Fibroblast of skin of abdomen (primary cell): ENCODE data around the gene ADAMTS16.

ENCODE experiments used
- DNase-seq: peaks from one replicate; pipeline ENCODE4 v3.0.0-alpha.2; 2013

The ADAMTS16 gene

DNA sequence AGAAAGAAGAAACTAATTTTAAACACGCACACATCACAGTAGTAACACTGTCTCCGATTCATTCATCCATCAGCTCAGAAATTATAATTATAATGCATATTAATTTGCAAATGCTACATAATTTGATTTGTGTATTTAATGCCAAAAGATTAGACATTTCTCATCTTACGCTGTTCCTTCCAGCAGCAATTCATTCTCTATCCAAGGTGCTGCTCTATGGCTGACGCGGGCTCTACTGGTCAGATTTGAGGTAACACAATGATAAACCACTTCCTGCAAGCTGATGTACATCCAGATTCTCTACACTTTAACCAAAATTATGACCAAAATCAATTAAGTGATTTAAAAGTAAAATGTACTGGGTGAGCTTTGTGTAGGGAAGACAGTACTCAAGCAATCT, 204.5 kb downstream of the ADAMTS16 start:
- no peak for DNase-seq

DNA sequence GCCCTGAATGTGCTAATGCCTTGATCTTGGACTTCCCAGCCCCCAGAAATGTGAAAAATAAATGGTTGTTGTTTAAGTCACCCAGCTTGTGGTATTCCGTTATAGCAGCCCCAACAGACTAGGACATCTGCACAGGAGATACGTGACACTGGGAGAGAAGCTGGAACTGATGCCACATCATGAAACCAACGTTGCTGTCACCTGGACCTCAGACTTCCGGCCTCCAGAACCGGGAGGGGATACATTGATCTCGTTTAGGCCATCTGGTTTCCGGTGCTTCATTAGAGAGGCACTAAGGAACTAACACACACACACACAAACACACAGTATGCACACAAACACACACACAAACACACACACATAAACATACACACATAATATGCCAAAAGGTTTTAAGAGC, 207.3 kb downstream of the ADAMTS16 start:
- no peak for DNase-seq

DNA sequence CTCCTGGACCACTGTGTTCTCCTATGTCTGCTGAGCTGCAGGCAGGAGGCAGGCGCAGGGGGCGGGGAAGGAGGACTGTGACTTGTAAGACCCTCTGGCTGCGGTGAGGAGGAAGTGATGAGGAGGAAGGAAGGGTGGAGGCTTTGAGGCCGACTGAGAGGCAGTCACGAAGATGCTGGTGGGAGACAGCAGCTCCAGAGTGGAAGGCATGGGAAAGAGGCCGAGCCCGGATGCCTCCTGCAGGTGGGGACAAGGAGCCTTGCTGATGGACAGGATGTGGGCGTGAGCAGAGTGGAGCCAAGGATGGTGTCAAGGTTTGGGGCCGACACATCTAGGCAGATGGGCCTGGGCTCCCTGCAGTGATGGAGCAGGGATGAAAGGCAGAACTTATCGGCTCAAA, 208.0 kb downstream of the ADAMTS16 start:
- no peak for DNase-seq

GRCh38 chr5:5348576-5348975, 208.4 kb downstream of the ADAMTS16 start:
- DNase-seq, result no peak

DNA sequence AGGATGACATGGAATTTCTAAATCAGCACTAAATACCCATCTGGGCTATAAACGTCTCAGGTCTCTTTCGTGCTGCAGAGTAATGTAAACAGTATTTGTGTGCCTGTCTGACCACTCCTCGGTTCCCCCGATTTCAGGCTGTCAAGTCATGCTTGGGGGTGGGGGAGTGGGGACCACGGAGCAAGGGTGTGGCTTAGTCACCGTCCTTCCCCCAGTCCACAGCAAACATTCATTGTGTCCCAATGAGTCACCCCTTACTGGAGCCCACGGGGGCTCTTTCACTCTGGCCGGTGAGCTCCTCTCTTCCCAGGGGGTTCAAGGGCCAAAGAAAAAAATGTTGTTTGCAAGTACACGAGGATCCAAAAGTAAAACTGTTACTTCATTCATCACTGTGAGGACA, 210.0 kb downstream of the ADAMTS16 start:
- DNase-seq, result peak; percentile 76

- DNase-seq, result peak; percentile 83
Measured at GRCh38 chr5:5351288-5351979, 211.3 kb downstream of the ADAMTS16 start.

DNA sequence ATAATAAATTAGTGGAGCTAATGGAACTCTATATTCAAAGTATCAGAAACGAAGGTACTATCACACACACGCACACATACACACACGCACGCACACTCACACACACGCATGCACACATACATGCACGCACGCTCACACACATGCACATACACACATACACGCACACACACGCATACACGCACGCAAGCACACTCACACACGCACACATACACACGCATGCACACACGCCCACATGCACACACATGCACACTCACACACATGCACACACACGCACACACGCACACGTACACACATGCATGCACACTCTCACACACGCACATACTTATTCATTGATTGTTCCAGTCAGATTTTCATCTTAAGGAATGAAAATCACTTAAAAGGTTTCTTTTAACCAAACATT, 212.5 kb downstream of the ADAMTS16 start:
- no peak for DNase-seq

GRCh38 chr5:5353681-5354080, 213.6 kb downstream of the ADAMTS16 start:
- DNase-seq, result no peak

DNA sequence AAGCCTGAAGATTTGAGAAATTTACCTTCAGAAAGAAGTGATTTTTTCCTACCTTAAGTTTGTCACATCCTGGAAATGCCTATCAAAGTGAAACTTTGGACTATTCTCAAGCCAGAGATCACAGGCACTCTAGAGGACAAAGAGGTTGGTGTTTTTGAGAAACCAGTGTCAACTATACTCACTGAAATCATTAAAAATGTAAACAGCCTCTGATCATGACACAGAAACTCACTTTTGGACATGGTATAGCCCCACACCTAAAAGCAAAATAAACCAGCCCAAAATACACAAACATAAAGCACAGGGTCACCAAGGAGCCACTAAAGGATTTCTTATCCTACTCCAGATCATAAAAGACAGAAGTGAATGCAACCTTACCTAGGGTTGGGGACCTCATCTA, 216.6 kb downstream of the ADAMTS16 start:
- no peak for DNase-seq

DNA sequence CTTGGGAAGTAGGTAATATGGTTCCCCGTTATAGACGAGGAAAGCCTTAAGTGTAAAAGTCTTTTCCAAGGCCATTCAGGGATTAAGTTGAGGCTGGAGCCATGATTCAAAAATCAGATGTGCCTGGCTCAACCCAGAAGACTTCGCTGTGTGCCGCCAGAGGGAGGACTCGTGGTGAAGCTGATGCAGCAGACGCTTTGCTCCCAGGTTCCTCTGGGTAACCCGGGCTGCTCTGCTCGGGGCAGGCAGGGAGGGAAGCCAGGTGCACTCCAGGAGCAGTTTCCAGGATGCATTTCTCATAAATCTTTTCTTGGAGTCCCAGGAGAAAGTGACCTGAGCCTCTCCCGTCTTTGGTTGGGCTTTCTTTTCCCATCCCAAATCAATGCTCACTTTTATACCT, 219.5 kb downstream of the ADAMTS16 start:
- DNase-seq, result no peak

- DNase-seq, result no peak
Measured at GRCh38 chr5:5360363-5360940, 220.3 kb downstream of the ADAMTS16 start.

DNA sequence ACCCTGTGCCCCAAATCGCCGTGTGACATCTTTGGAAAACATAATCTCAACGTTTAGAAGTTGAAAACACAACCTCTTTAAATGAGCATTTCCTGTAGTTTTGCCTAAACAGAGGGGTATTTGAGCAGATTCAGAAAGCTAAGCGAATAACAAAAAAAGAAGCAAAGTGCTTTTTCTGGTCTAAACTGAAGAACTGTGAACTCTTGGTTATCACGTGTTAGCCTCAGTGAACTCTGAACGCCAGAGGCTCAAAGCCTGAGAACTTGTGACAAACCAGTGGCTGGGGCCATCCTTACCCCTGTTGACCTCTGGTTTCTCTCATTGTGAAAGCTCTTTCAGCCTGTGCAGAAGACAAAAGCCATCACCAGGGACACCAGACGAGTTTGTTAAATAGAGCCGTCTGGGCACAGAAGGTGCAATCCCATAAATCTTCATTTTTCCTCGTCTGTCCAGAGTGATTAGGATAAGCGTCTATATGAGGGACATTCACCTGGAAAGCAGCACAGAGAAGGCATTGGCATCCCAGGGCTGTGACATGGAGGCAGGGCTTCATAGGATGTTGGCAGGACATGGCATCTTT, 220.9 kb downstream of the ADAMTS16 start:
- no peak for DNase-seq

- DNase-seq, result no peak
Measured at GRCh38 chr5:5363045-5363444, 222.9 kb downstream of the ADAMTS16 start.

DNA sequence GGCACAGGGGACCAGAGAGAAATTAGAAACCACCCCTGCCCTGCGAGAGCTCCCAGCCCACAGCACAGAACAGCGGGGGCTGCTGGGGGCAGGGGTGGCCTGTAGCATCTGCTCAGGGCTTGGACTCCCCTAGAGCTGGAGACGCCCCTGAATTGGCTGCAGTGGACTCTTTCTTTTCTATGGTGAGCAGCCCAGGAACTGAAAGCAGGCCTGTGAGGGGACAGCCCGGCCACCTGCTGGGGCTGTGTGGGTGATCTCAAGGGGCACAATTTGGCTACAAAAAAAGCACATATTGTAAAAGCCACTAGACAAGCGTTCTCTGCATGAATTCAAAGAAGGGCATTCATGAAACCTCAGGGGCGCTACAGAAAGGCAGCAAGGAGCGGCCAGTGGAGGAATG, 224.8 kb downstream of the ADAMTS16 start:
- DNase-seq, result no peak

GRCh38 chr5:5367739-5368138, 227.6 kb downstream of the ADAMTS16 start:
- no peak for DNase-seq

- DNase-seq, result no peak
Measured at GRCh38 chr5:5369051-5369605, 229.0 kb downstream of the ADAMTS16 start.
